ENCODE measurements around the gene STUB1. TPM values are rescaled to one million over a fixed set of nuclear protein-coding genes. Genes with fewer than 3 reads are reported as not detected.

STUB1 gene
- total RNA-seq, 4 donors from 2014 or later = 155 to 215 (median 178) TPM

DNA sequence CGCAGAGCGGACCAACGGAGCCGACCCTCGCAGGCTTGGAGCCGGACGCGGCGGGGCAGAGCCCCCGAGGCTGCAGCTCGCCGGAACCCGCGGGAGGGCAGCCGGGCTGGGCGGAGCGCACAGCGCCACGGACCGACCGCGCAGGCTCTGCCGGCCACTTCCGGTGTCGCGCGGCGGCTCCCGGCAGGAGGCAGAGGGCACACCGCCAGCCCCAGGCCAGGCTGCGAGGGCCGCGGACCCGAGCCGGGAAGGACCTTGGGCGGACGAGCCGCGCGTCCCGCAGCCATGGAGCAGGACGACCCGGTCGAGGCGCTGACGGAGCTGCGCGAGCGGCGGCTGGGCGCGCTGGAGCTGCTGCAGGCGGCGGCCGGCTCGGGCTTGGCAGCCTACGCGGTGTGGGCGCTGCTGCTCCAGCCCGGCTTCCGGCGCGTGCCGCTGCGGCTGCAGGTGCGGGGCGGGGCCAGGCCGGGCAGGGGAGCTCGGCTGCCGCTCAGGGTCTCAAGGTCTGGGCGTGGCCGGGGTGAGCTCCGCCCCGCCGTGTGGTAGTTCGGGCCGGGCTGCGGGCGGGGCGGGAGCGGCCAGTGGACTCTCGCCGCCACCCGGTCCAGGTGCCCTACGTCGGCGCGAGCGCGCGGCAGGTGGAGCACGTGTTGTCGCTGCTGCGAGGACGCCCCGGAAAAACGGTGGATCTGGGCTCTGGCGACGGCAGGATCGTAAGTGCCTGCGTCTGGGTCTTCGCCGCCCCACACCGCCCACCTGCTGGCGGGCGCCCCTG lies 41.0 kb downstream of the STUB1 start, which contains the start of gene ANTKMT:
Gene ANTKMT, plus strand, starts transcription at position 157 of the 775 bp plus-strand sequence. Its CDS starts 129 bp downstream, at position 286.
- Histone ChIP-seq H3K4me3 (peak within 1 kb of the TSS; percentile 67 to 98 (median 75)), H3K36me3 (peaks cover 0 to 10% (median 8%) of the 10 kb centered on the region in 4 donors), H3K4me1 (peaks cover 33 to 62% (median 49%) of the 10 kb centered on the region in 4 donors), H3K27me3 (peaks cover 0 to 22% (median 7%) of the 10 kb centered on the region in 4 donors), H3K27ac (replicated peaks in 1 of 4) (peak within 1 kb of the TSS; percentile 81 to 94 (median 91)), H3K9me3 (no peaks in the 10 kb centered on the region)
- no peak for DNase-seq (ENCODE audit: extremely low spot score)
- WGBS = 0% methylated on average over 19 of the region's 106 CpGs
- no peak for TF ChIP-seq EP300 (IDR thresholded peaks at IDR 0.05)
- peak; percentile 75 to 83 for TF ChIP-seq POLR2AphosphoS5 (IDR thresholded peaks at IDR 0.05)
- TF ChIP-seq, protein P1, sequence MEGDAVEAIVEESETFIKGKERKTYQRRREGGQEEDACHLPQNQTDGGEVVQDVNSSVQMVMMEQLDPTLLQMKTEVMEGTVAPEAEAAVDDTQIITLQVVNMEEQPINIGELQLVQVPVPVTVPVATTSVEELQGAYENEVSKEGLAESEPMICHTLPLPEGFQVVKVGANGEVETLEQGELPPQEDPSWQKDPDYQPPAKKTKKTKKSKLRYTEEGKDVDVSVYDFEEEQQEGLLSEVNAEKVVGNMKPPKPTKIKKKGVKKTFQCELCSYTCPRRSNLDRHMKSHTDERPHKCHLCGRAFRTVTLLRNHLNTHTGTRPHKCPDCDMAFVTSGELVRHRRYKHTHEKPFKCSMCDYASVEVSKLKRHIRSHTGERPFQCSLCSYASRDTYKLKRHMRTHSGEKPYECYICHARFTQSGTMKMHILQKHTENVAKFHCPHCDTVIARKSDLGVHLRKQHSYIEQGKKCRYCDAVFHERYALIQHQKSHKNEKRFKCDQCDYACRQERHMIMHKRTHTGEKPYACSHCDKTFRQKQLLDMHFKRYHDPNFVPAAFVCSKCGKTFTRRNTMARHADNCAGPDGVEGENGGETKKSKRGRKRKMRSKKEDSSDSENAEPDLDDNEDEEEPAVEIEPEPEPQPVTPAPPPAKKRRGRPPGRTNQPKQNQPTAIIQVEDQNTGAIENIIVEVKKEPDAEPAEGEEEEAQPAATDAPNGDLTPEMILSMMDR (IDR thresholded peaks at IDR 0.05) = peak in 2 of 3 experiments; percentile 13 to 26
- peak; percentile 63 for TF ChIP-seq POLR2A (IDR thresholded peaks at IDR 0.05; ENCODE audit: low read depth)
- intact Hi-C loops (cut with DNase I) = no loop called here

- Histone ChIP-seq H3K4me3 (peak overlapping the region; percentile 67 to 98 (median 75)), H3K4me1 (peaks cover 30 to 62% (median 49%) of the 10 kb centered on the region in 4 donors), H3K27ac (replicated peaks in 1 of 4) (peak overlapping the region; percentile 81 to 94 (median 91)), H3K36me3 (peaks cover 0 to 9% (median 6%) of the 10 kb centered on the region in 4 donors), H3K9me3 (no peaks in the 10 kb centered on the region), H3K27me3 (peaks cover 0 to 29% (median 13%) of the 10 kb centered on the region in 4 donors)
- TF ChIP-seq EP300 (IDR thresholded peaks at IDR 0.05) = no peak
- TF ChIP-seq, protein P1 (IDR thresholded peaks at IDR 0.05) = no peak
- no peak for TF ChIP-seq POLR2A (IDR thresholded peaks at IDR 0.05; ENCODE audit: low read depth)
- TF ChIP-seq POLR2AphosphoS5 (IDR thresholded peaks at IDR 0.05) = no peak
- WGBS = no CpG with 5 or more reads among the region's 51 CpGs
- intact Hi-C loops (cut with DNase I) = no loop called here
- DNase-seq (ENCODE audit: extremely low spot score) = no peak
These were observed 41.7 kb downstream of the STUB1 start for GRCh38 chr16:721765-722540.

GRCh38 chr16:722835-723633 lies 42.8 kb downstream of the STUB1 start:
- Histone ChIP-seq H3K4me3 (no peak overlapping the region), H3K9me3 (no peaks in the 10 kb centered on the region), H3K27me3 (peaks cover 0 to 40% (median 21%) of the 10 kb centered on the region in 4 donors), H3K4me1 (peaks cover 41 to 62% (median 54%) of the 10 kb centered on the region in 4 donors), H3K36me3 (peaks cover 0 to 6% (median 2%) of the 10 kb centered on the region in 4 donors), H3K27ac (replicated peaks in 1 of 4) (no peak overlapping the region)
- WGBS = 85% methylated on average over 23 of the region's 24 CpGs
- no peak for DNase-seq (ENCODE audit: extremely low spot score)
- intact Hi-C loops (cut with DNase I) = no loop called here
- TF ChIP-seq POLR2AphosphoS5 (IDR thresholded peaks at IDR 0.05) (no peak), POLR2A (IDR thresholded peaks at IDR 0.05; ENCODE audit: low read depth) (no peak), EP300 (IDR thresholded peaks at IDR 0.05) (no peak)
- TF ChIP-seq, protein P1 (IDR thresholded peaks at IDR 0.05) = no peak

DNA sequence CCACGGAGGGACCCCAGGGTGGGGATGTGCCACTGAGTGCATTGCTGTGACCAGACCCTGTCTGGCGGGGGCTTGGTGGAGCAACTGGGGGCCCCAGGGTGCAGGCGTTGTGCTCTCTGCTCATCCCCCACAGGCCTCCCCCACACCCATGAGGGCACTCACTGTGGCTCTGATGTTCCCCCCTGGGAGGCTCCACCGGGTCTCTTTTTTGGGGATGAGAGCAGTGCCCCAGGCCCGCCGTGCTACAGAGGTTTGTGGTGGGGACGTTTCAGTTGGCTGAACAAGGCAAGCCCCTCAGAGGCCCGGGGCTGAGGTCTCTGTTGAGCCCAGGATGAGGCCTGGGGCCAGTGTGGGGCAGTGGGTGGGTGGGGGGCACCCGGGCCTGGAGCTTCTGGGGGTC lies 43.5 kb downstream of the STUB1 start:
- WGBS = 84% methylated on average over 9 of the region's 9 CpGs
- DNase-seq (ENCODE audit: extremely low spot score) = no peak
- peaks cover 47 to 64% (median 58%) of the 10 kb centered on the region in 4 donors for H3K4me1 ChIP-seq
- H3K4me3 ChIP-seq = no peak overlapping the region
- no peaks in the 10 kb centered on the region for H3K9me3 ChIP-seq
- H3K27me3 ChIP-seq = peaks cover 0 to 47% (median 24%) of the 10 kb centered on the region in 4 donors
- peaks cover 0 to 6% (median 2%) of the 10 kb centered on the region in 4 donors for H3K36me3 ChIP-seq
- TF ChIP-seq POLR2A (IDR thresholded peaks at IDR 0.05; ENCODE audit: low read depth) = no peak
- TF ChIP-seq, protein P1 (IDR thresholded peaks at IDR 0.05) = no peak
- no peak for TF ChIP-seq POLR2AphosphoS5 (IDR thresholded peaks at IDR 0.05)
- TF ChIP-seq EP300 (IDR thresholded peaks at IDR 0.05) = no peak
- no peak overlapping the region for H3K27ac ChIP-seq (replicated peaks in 1 of 4)
- intact Hi-C loops (cut with DNase I) = no loop called here
